H1 (cell line): ENCODE data around the gene MRPS27.

Experiments
- CHD1 ChIP-seq: IDR thresholded peaks from 2 replicates; pipeline ENCODE4 v1.6.1; 2012; ENCODE audit warnings: low read depth, low read length, improper control_type of control experiment
- GTF2F1 ChIP-seq: IDR thresholded peaks from 2 replicates; pipeline ENCODE4 v1.6.1; 2012; ENCODE audit warnings: low read depth, low read length, improper control_type of control experiment, borderline replicate concordance
- KDM1A ChIP-seq: fragments of 200-600, 300-600 bp; sonication (generic); IDR thresholded peaks from 2 replicates; pipeline ENCODE4 v1.7.1; 2016; ENCODE audit warnings: mild to moderate bottlenecking, low read length, borderline replicate concordance
- MAFK ChIP-seq: IDR thresholded peaks from 2 replicates; pipeline ENCODE4 v1.6.1; 2012; ENCODE audit warnings: low read depth, mild to moderate bottlenecking, improper control_type of control experiment, low read length
- POLR2A ChIP-seq, 2 experiments: IDR thresholded peaks; 1 replicate in 1 of 2; 2 replicates in 1 of 2; pipeline ENCODE4 v1.6.1; 2011; ENCODE audit warnings: low read depth in 2 of 2, low read length in 2 of 2, mild to moderate bottlenecking in 2 of 2; ENCODE audit errors: control extremely low read depth in 1 of 2
- POLR2AphosphoS5 ChIP-seq: IDR thresholded peaks from 2 replicates; pipeline ENCODE4 v1.6.1; 2011; ENCODE audit warnings: low read depth, low read length
- SP2 ChIP-seq: IDR thresholded peaks from 2 replicates; pipeline ENCODE4 v1.6.1; 2012; ENCODE audit warnings: mild to moderate bottlenecking, low read length, inconsistent platforms
- SUZ12 ChIP-seq: fragments of 200-600 bp; sonication (generic); IDR thresholded peaks from 2 replicates; pipeline ENCODE4 v1.6.1; 2012; ENCODE audit warnings: mild to moderate bottlenecking, inconsistent platforms, low read length, moderate library complexity, mixed read lengths
- TAF1 ChIP-seq: IDR thresholded peaks from 2 replicates; pipeline ENCODE4 v1.6.1; 2011; ENCODE audit warnings: mild to moderate bottlenecking, low read depth, low read length
- TF ChIP-seq, protein P1 (sequence below): fragments of 300-600 bp; sonication (generic); IDR thresholded peaks from 2 replicates; pipeline ENCODE4 v1.7.1; 2012; ENCODE audit warnings: low read length, moderate library complexity, mild to moderate bottlenecking, inconsistent platforms; ENCODE audit not compliant: insufficient replicate concordance

DNA sequence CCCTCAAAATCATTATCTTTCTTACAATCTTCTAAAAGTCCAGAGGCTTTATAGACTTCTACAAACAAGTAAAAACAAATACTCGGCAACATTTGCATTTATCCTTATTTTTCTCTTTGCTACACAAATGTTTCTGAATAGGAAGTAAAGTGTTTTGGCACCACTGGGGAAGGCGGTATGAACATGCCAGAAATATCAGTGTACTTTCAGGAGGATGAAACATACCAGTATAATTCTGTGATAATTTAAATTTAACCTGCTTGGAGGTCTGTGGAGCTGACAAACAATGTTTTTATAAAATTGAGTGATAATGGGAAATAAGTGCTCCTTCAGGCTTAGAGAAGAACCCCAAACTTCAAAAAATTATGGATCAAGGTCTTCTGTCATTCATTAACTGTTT is 51.8 kb downstream of the MRPS27 start:
- TF ChIP-seq, protein P1, sequence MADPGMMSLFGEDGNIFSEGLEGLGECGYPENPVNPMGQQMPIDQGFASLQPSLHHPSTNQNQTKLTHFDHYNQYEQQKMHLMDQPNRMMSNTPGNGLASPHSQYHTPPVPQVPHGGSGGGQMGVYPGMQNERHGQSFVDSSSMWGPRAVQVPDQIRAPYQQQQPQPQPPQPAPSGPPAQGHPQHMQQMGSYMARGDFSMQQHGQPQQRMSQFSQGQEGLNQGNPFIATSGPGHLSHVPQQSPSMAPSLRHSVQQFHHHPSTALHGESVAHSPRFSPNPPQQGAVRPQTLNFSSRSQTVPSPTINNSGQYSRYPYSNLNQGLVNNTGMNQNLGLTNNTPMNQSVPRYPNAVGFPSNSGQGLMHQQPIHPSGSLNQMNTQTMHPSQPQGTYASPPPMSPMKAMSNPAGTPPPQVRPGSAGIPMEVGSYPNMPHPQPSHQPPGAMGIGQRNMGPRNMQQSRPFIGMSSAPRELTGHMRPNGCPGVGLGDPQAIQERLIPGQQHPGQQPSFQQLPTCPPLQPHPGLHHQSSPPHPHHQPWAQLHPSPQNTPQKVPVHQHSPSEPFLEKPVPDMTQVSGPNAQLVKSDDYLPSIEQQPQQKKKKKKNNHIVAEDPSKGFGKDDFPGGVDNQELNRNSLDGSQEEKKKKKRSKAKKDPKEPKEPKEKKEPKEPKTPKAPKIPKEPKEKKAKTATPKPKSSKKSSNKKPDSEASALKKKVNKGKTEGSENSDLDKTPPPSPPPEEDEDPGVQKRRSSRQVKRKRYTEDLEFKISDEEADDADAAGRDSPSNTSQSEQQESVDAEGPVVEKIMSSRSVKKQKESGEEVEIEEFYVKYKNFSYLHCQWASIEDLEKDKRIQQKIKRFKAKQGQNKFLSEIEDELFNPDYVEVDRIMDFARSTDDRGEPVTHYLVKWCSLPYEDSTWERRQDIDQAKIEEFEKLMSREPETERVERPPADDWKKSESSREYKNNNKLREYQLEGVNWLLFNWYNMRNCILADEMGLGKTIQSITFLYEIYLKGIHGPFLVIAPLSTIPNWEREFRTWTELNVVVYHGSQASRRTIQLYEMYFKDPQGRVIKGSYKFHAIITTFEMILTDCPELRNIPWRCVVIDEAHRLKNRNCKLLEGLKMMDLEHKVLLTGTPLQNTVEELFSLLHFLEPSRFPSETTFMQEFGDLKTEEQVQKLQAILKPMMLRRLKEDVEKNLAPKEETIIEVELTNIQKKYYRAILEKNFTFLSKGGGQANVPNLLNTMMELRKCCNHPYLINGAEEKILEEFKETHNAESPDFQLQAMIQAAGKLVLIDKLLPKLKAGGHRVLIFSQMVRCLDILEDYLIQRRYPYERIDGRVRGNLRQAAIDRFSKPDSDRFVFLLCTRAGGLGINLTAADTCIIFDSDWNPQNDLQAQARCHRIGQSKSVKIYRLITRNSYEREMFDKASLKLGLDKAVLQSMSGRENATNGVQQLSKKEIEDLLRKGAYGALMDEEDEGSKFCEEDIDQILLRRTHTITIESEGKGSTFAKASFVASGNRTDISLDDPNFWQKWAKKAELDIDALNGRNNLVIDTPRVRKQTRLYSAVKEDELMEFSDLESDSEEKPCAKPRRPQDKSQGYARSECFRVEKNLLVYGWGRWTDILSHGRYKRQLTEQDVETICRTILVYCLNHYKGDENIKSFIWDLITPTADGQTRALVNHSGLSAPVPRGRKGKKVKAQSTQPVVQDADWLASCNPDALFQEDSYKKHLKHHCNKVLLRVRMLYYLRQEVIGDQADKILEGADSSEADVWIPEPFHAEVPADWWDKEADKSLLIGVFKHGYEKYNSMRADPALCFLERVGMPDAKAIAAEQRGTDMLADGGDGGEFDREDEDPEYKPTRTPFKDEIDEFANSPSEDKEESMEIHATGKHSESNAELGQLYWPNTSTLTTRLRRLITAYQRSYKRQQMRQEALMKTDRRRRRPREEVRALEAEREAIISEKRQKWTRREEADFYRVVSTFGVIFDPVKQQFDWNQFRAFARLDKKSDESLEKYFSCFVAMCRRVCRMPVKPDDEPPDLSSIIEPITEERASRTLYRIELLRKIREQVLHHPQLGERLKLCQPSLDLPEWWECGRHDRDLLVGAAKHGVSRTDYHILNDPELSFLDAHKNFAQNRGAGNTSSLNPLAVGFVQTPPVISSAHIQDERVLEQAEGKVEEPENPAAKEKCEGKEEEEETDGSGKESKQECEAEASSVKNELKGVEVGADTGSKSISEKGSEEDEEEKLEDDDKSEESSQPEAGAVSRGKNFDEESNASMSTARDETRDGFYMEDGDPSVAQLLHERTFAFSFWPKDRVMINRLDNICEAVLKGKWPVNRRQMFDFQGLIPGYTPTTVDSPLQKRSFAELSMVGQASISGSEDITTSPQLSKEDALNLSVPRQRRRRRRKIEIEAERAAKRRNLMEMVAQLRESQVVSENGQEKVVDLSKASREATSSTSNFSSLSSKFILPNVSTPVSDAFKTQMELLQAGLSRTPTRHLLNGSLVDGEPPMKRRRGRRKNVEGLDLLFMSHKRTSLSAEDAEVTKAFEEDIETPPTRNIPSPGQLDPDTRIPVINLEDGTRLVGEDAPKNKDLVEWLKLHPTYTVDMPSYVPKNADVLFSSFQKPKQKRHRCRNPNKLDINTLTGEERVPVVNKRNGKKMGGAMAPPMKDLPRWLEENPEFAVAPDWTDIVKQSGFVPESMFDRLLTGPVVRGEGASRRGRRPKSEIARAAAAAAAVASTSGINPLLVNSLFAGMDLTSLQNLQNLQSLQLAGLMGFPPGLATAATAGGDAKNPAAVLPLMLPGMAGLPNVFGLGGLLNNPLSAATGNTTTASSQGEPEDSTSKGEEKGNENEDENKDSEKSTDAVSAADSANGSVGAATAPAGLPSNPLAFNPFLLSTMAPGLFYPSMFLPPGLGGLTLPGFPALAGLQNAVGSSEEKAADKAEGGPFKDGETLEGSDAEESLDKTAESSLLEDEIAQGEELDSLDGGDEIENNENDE, result no peak
- TF ChIP-seq GTF2F1, result no peak
- TF ChIP-seq SP2, result no peak
- no peak for TF ChIP-seq POLR2AphosphoS5
- no peak for TF ChIP-seq KDM1A
- TF ChIP-seq MAFK, result no peak
- TF ChIP-seq SUZ12, result no peak
- no peak for TF ChIP-seq CHD1
- TF ChIP-seq TAF1, result no peak
- TF ChIP-seq POLR2A (IDR thresholded peaks at IDR 0.05; ENCODE audit: control extremely low read depth in 1 of 2, low read depth in 2 of 2, low read length in 2 of 2), result no peak
